ENCODE data around the gene ZNF775.

ZNF775 gene

DNA sequence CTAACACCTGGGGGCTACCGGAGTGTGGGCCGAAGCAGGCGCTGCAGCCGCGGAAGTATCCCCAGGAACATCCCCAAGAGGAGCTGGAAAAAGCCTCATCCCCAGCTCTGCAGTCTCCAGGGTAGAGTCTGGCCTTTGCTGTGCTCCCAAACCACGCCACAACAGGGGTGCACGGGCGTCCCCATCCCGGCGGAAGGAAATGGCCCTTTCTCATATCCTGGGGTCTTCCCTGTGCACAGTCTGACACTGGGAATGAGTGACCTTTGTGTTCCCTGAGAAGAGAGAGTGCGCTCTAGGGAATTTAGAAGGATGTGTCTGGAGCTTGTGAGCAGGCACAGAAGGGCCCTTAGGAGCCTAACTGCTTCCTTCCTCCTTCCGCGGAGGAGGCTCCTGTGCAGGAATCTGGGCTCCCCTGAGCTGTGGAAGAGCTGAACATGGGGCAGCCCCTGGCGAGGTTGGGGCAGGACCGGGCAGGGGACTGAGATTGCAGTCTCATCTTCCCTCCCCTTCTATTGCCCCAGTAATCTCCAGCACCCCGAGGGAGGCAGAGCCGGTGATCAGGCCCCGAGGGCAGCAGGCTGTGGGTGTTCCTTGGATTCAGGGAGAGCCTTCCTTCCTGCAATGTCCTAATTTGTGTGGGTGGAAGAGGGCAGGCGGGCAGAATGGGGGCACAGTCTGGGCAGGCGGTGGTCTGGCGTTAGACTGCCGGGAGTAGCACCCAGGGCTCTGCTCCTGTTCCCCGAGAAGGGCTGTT, 9.2 kb upstream of the ZNF775 start:
- DNase-seq = no peak

DNA sequence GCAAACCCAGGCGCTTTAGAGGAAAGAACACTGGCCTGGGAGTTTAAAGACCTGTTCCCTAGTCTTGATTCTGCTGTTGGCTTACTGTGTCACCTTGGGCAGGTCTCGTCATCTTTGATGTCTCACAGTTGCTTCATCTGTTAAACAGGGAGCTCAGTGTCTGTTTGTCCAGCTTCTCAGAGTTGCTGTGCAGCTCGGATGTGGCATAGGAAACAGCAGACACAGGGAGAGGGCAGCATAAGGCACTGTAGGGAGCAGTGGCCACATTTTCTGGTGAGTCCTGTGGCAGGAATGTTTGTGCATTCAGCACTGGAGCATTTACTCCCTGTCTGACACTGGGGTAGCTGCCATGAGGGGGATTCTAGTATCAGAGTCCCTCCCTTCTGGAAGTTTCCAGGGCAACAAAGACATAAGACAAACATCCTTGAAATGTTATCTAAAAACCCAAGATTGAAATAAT, 8.5 kb upstream of the ZNF775 start:
- DNase-seq = no peak

DNA sequence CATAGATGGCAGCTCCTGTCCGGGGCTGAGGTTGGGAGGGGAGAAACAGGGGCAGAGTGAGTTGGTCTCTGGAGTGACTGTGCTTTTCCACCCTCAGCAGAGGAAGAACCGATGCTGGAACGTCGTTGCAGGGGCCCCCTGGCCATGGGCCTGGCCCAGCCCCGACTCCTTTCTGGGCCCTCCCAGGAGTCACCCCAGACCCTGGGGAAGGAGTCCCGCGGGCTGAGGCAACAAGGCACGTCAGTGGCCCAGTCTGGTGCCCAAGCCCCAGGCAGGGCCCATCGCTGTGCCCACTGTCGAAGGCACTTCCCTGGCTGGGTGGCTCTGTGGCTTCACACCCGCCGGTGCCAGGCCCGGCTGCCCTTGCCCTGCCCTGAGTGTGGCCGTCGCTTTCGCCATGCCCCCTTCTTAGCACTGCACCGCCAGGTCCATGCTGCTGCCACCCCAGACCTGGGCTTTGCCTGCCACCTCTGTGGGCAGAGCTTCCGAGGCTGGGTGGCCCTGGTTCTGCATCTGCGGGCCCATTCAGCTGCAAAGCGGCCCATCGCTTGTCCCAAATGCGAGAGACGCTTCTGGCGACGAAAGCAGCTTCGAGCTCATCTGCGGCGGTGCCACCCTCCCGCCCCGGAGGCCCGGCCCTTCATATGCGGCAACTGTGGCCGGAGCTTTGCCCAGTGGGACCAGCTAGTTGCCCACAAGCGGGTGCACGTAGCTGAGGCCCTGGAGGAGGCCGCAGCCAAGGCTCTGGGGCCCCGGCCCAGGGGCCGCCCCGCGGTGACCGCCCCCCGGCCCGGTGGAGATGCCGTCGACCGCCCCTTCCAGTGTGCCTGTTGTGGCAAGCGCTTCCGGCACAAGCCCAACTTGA, 7.8 kb upstream of the ZNF775 start:
- no peak for DNase-seq

DNA sequence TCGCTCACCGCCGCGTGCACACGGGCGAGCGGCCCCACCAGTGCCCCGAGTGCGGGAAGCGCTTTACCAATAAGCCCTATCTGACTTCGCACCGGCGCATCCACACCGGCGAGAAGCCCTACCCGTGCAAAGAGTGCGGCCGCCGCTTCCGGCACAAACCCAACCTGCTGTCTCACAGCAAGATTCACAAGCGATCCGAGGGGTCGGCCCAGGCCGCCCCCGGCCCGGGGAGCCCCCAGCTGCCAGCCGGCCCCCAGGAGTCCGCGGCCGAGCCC, 7.2 kb upstream of the ZNF775 start:
- DNase-seq = no peak

DNA sequence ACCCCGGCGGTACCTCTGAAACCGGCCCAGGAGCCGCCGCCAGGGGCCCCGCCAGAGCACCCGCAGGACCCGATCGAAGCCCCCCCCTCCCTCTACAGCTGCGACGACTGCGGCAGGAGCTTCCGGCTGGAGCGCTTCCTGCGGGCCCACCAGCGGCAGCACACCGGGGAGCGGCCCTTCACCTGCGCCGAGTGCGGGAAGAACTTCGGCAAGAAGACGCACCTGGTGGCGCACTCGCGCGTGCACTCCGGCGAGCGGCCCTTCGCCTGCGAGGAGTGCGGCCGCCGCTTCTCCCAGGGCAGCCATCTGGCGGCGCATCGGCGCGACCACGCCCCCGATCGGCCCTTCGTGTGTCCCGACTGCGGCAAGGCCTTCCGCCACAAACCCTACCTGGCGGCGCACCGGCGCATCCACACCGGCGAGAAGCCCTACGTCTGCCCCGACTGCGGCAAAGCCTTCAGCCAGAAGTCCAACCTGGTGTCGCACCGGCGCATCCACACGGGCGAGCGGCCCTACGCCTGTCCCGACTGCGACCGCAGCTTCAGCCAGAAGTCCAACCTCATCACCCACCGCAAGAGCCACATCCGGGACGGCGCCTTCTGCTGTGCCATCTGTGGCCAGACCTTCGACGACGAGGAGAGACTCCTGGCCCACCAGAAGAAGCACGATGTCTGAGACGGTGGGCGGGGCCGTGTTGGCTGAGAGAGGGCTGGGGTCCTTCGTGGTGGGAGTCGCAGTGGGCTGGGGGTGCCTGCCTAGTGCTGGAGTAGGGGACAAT, 6.7 kb upstream of the ZNF775 start:
- no peak for DNase-seq

DNA sequence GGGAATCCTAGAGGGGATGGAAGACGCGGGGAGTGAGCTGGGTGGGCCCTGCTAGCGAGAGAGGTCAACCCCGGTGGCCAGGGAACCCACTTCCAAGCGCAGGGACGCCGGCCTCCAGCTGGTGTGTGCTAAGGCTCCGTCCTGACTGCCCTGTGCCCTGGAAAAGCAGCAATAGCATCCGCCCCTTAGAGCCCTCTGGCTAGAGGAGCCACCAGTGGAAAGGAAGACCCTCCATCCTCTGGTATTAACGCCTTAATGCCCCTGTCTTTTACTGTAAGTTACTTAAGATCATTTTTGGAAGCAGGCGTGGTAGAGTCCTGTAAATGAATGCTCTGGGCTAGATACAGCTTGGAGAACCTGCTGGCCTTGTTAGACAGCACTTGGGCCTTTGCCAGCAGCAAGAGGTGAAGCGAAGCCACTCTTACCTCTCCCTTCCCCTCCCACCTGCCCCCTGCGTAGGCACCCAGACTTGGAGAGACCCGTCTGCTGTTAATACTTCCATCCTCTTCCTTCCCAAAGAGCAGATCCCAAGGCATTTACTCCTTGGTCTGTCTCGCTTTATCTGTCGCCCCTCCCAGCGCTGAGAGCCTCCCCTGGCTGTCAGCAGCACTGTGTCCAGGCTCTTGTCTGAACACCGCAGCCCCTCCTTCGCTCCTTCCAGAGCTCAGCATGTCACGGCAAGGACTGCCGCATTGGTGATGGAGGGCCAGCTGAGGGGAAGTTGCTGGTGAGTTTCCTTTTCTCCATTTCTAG, 5.9 kb upstream of the ZNF775 start:
- DNase-seq = no peak

DNA sequence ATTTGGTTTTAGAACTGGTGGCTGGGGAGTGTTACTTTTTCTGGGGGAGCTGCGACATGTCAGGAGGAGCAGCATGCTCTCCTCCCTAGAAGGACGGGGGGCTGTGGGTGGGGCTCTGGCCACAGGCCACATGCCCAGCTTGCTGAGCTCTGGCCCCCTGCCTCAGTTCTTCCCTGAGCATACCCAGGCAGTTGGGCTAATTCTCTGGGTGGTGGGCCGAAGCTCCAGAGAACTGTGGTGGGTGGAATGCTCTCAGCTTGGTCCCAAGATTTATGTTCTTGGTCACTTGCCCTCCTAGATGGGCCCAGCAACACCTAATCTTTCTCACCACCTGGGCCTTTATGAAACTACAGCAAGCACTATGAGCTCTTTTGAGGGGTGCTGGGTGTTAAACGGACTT, 5.1 kb upstream of the ZNF775 start:
- no peak for DNase-seq

DNA sequence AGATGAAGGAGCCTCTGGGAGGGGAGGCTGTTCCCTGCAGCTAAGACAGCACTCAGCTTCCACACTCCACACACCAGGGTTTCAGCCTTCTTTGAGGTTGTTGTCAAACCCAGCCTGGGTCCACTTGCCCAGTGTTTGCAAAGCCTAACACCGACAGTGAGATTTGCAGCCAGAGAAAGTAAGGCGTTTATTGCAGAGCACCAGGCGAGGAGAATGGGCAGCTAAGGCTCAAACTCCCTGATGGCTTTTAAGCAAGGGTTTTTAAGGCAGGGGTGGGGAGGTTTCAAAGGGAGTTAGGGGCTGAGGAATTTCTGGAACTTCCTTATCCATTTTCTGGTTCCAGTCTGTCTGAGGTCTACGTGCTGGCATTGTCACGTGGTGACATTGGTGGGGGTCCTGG, 4.7 kb upstream of the ZNF775 start:
- DNase-seq = no peak

DNA sequence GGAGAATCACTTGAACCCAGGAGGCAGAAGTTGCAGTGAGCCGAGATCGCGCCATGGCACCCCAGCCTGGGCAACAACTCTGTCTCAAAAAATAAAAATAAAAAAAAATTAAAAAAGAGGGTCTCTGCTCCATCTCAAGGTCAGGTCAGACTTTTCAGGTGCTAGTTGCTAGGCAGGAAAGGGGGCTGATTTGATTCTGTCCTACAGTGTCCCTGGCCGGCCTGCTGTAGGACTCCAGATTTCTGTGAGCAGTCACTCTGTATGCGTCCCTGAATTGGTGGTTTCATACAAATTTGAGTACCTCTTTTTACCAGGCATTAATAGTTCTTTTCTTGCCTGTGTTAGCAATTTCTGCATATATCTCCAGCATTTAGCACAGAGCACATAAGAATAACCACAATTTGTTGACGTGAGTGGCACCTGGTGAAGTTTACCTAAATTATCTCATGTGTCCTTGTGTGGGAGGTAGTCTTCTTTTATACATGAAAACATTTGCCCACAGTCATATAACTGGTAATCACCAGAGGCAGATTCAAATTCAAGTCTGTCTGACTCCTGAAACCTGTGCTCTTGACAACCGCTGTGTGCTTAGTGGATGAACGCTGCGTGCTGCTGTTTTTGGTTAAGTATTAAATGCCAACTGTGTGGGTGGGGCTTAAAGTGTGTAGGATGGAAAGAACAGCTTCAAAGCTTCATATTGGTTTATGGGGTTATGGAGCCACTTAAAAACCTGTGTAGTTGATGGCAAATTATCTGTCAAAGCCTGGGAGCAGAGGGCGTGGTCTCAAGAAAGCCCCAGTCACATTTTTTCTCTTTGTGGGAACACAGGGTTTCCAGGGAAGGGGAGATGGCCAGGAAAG, 3.2 kb upstream of the ZNF775 start:
- no peak for DNase-seq

DNA sequence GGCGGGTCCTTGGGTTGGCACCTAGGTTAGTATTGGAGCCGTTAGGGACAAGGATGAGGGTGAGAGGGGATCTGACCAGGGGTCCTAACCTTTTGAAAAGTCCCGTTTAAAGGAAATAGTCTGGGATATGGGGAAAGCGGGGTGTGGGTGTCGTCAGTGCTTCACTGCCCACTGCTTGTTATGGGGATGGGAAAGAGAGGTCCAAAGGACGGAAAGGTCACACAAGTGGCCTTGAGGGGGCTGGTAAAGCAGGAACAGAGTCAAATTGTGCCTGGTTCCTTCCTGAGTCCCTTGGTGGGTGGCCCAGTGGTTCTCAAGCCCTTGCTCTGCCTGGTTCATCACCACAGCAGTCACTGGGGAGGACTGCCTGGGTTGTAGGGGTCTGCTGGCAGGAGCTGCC, 2.6 kb upstream of the ZNF775 start:
- no peak for DNase-seq

DNA sequence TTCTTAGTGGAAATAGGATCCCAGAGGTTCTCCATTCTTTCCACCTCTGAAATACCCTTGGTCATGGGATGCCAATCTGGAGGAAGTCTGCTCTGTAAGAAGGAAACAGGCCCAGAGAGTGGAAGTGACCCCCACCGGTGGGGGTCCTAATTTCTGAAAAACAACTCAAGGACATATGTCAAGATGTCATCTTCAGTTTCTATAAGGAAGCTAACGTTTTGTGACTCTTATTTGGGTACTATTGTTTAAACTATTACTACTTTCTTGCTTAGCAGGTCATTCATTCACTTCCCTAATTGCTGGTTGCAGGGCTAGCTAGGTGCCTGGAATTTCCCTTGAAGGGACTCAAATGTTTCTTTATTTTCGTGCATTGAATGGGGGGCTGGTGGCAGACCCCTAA, 1.9 kb upstream of the ZNF775 start:
- no peak for DNase-seq

DNA sequence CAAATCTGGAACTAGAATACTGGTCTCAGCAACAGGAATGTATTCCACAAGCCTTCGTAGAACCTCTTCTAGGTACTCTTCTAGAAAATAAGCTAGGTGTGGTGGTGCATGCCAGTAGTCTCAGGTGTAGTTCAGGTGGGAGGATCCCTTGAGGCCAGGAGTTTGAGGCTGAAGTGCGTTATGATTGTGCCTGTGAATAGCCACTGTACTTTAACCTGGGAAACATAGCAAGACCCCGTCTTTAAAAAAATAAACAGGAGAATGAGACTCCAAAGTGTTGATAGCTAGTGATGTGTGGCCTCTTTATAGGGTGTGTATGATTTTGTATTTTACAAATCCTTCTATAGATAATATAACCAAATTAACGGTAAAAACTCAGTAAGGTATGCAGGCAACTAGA, 1.5 kb upstream of the ZNF775 start:
- DNase-seq = no peak

DNA sequence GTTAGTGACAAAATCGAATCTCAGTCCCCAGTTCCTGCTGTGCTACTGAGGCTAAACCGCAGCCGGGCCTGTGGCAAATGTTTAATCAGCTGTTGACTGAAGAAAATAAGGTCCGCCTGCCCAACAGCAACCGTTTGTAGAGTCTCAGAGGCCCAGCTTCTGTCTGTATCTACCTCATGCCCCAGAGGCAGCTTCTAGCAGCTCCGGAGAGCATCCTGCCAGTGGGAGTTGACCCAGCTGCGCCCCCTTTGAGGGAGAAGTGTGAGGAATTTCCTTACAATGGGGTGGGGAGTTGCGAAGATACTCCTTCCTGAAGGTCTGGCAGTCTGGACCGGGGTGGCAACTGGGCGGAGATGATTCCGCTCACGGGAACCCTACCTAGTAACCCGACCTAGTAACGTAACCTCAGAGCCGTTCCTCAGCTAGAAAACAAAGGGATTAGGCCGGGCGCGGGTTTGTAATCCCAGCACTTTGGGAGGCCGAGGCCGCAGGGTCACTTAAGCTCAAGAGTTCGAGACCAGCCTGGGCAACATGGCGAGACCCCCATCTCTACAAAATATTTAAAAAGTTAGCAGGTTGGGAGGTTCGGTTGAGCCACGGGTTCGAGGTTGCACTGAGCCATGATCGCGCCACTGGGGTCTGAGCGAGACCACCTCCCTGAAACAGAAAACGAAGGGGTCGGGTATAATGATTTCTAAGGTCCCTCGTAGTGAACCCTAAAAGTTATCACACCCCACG, 846 bp upstream of the ZNF775 start:
- no peak for DNase-seq

DNA sequence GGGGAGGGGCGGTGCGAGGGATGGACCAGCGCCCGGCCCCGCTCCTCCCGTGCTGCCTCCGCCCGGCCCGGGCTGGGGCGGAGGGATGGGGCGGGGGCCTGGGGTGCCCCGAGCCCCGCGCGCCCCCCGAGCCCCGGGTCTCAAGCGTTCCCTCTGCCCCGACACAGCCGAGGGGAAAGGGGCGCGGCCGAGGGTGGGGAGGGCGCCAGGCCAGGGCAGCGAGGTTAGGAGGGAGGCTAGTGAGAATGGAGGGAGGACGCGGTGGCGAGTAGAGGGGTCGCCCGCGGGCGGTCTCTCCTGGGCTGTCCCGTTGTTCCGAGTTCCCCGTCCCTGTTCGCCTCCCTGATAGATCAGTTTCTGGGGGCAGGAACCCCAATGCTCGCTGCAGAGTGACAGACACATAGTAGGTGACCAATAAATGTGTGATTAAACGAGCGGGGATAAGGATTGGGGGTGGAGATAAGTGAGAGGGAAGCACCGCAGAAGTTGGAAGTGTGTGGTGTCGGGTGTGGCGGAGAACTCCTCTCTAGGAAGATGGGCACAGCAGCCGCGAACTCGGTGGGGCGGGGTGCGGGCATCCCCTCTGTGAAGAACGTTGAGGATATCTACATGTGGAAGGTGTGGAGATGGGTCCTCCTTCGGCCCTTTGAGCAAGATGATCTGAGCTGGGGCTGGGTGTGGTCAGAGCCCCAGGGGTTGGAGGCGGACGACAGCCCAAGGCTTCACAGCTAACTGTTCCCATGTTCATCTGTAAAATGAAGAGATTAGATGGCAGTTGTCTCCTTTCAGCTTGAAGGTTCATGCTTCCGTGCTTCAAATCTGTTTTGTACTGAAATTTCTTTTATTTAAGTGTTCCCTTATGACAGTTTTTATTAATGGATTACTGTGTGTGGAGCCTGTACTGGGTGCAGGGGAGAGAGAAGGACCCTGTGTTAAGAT, 580 bp downstream of the ZNF775 start:
- DNase-seq = no peak

DNA sequence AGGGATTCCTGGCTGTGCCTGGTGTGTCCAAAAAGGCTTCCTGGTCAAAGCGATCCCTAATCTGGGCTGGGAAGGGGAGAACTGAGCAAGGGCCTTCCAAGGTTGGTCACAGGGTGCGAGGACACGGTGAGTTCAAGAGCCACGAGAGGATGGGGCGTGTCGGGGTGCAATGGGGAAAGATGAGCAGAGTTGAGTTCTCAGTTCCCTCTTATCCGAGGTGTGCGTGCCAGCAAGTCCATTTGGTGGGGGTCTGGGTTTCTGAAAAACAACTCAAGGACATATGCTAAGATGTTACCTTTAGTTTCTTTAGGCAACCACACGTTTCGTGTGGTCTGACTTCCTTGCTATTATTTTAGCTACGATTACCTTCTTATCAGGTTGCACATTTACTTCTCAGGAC, 1.3 kb downstream of the ZNF775 start:
- no peak for DNase-seq

DNA sequence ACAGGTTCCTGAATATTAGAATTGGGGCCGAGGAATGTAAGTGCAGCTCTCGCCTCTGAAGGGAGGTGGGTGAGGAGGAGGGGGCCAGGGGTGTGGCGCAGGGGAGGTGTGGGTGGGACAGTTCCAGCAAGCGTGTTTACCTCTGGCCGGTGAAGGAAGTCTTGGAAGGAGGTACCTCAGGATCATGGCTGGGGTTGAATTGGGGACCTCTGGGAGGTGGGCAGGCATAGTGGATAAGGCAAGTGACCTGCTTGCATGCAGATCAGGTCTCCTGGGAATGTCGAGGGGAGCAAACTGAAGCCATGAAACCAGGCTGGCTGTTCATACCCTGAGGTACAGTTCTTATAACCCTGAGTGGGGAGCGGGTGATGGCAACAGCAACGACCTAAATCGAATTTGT, 2.0 kb downstream of the ZNF775 start:
- DNase-seq = no peak

DNA sequence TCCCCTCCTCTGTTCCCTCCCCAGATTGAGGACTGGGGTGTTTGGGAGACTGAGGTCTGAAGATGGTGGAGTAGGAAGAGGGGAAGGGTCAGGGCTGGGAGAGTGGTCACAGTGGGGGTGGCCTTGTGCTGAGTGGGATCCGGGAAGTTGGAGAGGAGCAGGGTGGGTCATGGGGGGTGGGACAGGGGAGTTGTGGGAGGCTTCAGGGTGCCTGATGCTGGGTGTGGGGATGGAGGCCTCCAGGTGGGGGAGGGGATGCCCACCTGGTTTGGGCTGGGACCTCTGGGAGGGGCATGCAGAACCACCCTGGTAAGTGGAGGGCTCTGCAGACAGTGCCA, 2.6 kb downstream of the ZNF775 start:
- no peak for DNase-seq

DNA sequence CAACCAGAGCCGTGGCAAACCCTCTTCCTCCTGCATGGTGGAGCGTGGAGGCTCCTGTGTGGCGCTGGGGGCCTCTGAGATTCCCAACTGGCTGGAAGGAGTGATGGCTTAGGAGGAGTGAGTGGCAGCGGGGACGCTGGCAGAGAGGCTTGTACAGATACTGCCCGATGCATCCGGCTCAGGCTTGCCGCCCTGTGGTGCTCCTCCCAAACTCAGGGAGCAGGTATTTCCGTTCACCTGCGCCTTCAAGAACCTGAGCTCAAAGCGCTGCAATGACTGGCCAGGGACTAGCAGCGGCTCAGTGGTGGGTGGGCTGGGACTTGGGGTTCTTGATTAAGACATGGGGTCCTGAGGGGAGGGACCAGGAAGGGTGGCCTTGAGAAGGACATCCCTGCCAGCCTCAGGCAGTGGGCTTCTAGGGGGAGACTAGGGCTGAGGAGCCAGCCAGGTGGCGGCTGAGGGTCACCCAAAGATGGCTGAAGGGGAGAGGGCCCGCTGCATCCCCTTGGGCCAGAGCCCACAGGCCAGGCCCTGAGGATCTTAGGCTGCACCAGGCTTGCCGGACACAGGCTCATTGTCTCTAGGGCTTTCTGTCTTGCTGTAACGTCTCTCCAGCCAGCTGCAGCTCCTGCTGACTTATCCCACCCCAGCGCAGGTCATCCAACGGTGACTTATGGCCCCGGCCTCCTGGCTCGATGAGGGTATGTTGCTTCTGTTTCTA, 3.2 kb downstream of the ZNF775 start:
- DNase-seq = no peak

DNA sequence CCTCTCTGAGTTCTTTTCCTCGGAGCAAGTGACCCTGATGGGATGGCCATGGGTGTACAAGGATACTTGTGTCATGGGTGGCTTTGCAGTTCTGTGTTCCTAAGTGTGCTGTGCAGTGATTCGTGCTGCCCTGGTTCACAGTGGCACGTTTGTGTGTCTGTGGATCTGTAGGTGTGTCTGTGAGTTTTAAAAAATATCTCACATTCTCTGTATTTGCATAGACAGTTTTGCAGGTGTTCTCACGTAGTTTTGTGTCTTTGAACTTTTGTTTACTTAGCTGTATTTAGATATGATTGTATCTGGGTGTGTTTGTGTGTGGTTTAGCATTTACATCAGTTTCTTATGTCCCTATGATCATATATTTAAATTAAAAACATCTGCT, 3.7 kb downstream of the ZNF775 start:
- no peak for DNase-seq
